Fibroblast of lung (primary cell): ENCODE results near the gene CLDND1.

Experiments
- CTCF ChIP-seq, 2 donors: IDR thresholded peaks in 1 of 2; conservative IDR thresholded peaks in 1 of 2; 1 replicate in 1 of 2; 2 replicates in 1 of 2; pipeline ENCODE4 v1.5.1; 2011 to 2012; ENCODE audit warnings: low read length in 2 of 2, control low read depth in 1 of 2, inconsistent platforms in 1 of 2, low read depth in 1 of 2, mild to moderate bottlenecking in 1 of 2
- EZH2 ChIP-seq: IDR thresholded peaks from 2 replicates; pipeline ENCODE4 v1.5.1; 2012; ENCODE audit warnings: low read length, control low read depth, mild to moderate bottlenecking; ENCODE audit errors: missing control alignments

GRCh38 chr3:98512576-98512975 lies 10.1 kb downstream of the CLDND1 start:
- TF ChIP-seq CTCF (conservative IDR thresholded peaks at IDR 0.05 in 1 of 2, IDR thresholded peaks at IDR 0.05 in 1 of 2; ENCODE audit: low read depth in 1 of 2, low read length in 2 of 2) (no peak), EZH2 (no peak)
